GM19324 (cell line): ENCODE data around the gene GNPDA1.

ENCODE experiments used
- ATAC-seq: cut with Tn5 transposase; IDR thresholded peaks from one replicate; pipeline ENCODE4 v1.9.1; 2021; ENCODE audit warnings: mild to moderate bottlenecking, moderate library complexity; ENCODE audit not compliant: unreplicated experiment, low FRiP score

Gene GNPDA1

GRCh38 chr5:141960018-141960417 is 52.8 kb downstream of the GNPDA1 start:
- ATAC-seq, result no peak

- no peak for ATAC-seq
Measured at GRCh38 chr5:141958546-141959172, 54.2 kb downstream of the GNPDA1 start.

GRCh38 chr5:141958113-141958512 is 54.7 kb downstream of the GNPDA1 start, which contains the start of gene PCDH12:
TSS of gene PCDH12 (minus strand) at chr5:141958202. CDS start at chr5:141957851, 351 bp downstream.
- no peak for ATAC-seq

GRCh38 chr5:141957367-141957996 is 55.3 kb downstream of the GNPDA1 start:
- no peak for ATAC-seq

GRCh38 chr5:141954194-141954593 is 58.6 kb downstream of the GNPDA1 start:
- ATAC-seq, result no peak

GRCh38 chr5:141952020-141952419 is 60.8 kb downstream of the GNPDA1 start:
- ATAC-seq, result no peak

GRCh38 chr5:141951332-141951781 is 61.5 kb downstream of the GNPDA1 start:
- ATAC-seq, result peak; percentile 66
